Activated T-cell treated with anti-CD3 and anti-CD28 coated beads, Interleukin-2, amount 50 U/mL, for 24 hours (primary cell): ENCODE data around the gene LEUTX.
A peak's percentile ranks its signal among the peaks of the same experiment; 100 is the strongest.

ENCODE experiments used
- DNase-seq: peaks from one replicate; pipeline ENCODE4 v3.0.0-alpha.2; 2020
- H3K27ac Mint-ChIP-seq: 2 replicates; pipeline ENCODE4 v1.8.0; 2020; ENCODE audit warnings: mild to moderate bottlenecking, mixed read lengths
- H3K27me3 Mint-ChIP-seq: 2 replicates; pipeline ENCODE4 v1.8.0; 2020; ENCODE audit warnings: mixed read lengths
- H3K36me3 Mint-ChIP-seq: 2 replicates; pipeline ENCODE4 v1.8.0; 2020; ENCODE audit warnings: low read depth, mixed read lengths
- H3K4me1 Mint-ChIP-seq: 2 replicates; pipeline ENCODE4 v1.8.0; 2020; ENCODE audit warnings: low read depth, mixed read lengths
- H3K4me3 Mint-ChIP-seq: 2 replicates; pipeline ENCODE4 v1.8.0; 2020; ENCODE audit warnings: mild to moderate bottlenecking, moderate library complexity, mixed read lengths
- H3K9me3 Mint-ChIP-seq: 2 replicates; pipeline ENCODE4 v1.8.0; 2020; ENCODE audit warnings: mixed read lengths

Gene LEUTX

GRCh38 chr19:39778763-39779162, at the start of gene LEUTX:
Gene LEUTX (plus strand): TSS chr19:39778854. CDS start chr19:39778921, 67 bp downstream.
- H3K27ac Mint-ChIP-seq = no peak within 1 kb of the TSS
- no peaks in the 10 kb centered on the region for H3K36me3 Mint-ChIP-seq
- no peak within 1 kb of the TSS for H3K4me3 Mint-ChIP-seq
- H3K4me1 Mint-ChIP-seq = peaks cover 3% of the 10 kb centered on the region
- H3K9me3 Mint-ChIP-seq = no peaks in the 10 kb centered on the region
- no peak for DNase-seq
- peaks cover 20% of the 10 kb centered on the region for H3K27me3 Mint-ChIP-seq

GRCh38 chr19:39729594-39729993, 49.1 kb upstream of the LEUTX start:
- no peaks in the 10 kb centered on the region for H3K4me1 Mint-ChIP-seq
- DNase-seq = no peak
- H3K27me3 Mint-ChIP-seq = peaks cover 32% of the 10 kb centered on the region
- H3K36me3 Mint-ChIP-seq = no peaks in the 10 kb centered on the region
- no peaks in the 10 kb centered on the region for H3K9me3 Mint-ChIP-seq
- H3K4me3 Mint-ChIP-seq = no peak overlapping the region
- no peak overlapping the region for H3K27ac Mint-ChIP-seq

GRCh38 chr19:39731685-39732084, 47.0 kb upstream of the LEUTX start:
- H3K4me3 Mint-ChIP-seq = no peak overlapping the region
- H3K27ac Mint-ChIP-seq = no peak overlapping the region
- no peaks in the 10 kb centered on the region for H3K36me3 Mint-ChIP-seq
- H3K9me3 Mint-ChIP-seq = no peaks in the 10 kb centered on the region
- peaks cover 25% of the 10 kb centered on the region for H3K27me3 Mint-ChIP-seq
- no peak for DNase-seq
- H3K4me1 Mint-ChIP-seq = peaks cover 8% of the 10 kb centered on the region

- Mint-ChIP-seq H3K4me3 (no peak overlapping the region), H3K36me3 (no peaks in the 10 kb centered on the region), H3K27ac (no peak overlapping the region), H3K9me3 (no peaks in the 10 kb centered on the region), H3K4me1 (peaks cover 20% of the 10 kb centered on the region), H3K27me3 (peaks cover 20% of the 10 kb centered on the region)
- no peak for DNase-seq
Observed at GRCh38 chr19:39733841-39734240, 44.8 kb upstream of the LEUTX start.

- H3K4me3 Mint-ChIP-seq = no peak overlapping the region
- peaks cover 15% of the 10 kb centered on the region for H3K27me3 Mint-ChIP-seq
Observed at GRCh38 chr19:39735688-39736087, 43.0 kb upstream of the LEUTX start.

GRCh38 chr19:39736088-39736487, 42.6 kb upstream of the LEUTX start:
- no peak for DNase-seq
- no peak overlapping the region for H3K27ac Mint-ChIP-seq
- no peak overlapping the region for H3K4me3 Mint-ChIP-seq
- no peaks in the 10 kb centered on the region for H3K36me3 Mint-ChIP-seq
- peaks cover 31% of the 10 kb centered on the region for H3K4me1 Mint-ChIP-seq
- H3K27me3 Mint-ChIP-seq = peaks cover 13% of the 10 kb centered on the region
- H3K9me3 Mint-ChIP-seq = no peaks in the 10 kb centered on the region

More at GRCh38 chr19:39735688-39736087, 43.0 kb upstream of the LEUTX start:
- H3K9me3 Mint-ChIP-seq = no peaks in the 10 kb centered on the region
- H3K4me1 Mint-ChIP-seq = peaks cover 29% of the 10 kb centered on the region
- no peak overlapping the region for H3K27ac Mint-ChIP-seq
- no peaks in the 10 kb centered on the region for H3K36me3 Mint-ChIP-seq
- no peak for DNase-seq

GRCh38 chr19:39737351-39737750, 41.3 kb upstream of the LEUTX start:
- Mint-ChIP-seq H3K4me3 (no peak overlapping the region), H3K27ac (no peak overlapping the region), H3K4me1 (peaks cover 34% of the 10 kb centered on the region), H3K36me3 (no peaks in the 10 kb centered on the region), H3K27me3 (peaks cover 9% of the 10 kb centered on the region), H3K9me3 (no peaks in the 10 kb centered on the region)
- no peak for DNase-seq

GRCh38 chr19:39737891-39738290, 40.8 kb upstream of the LEUTX start, which contains the start of gene CLC:
Gene CLC (minus strand): TSS chr19:39738029. CDS start chr19:39737952, 77 bp downstream.
- peaks cover 11% of the 10 kb centered on the region for H3K27me3 Mint-ChIP-seq
- peaks cover 34% of the 10 kb centered on the region for H3K4me1 Mint-ChIP-seq
- no peak within 1 kb of the TSS for H3K27ac Mint-ChIP-seq
- DNase-seq = no peak
- H3K36me3 Mint-ChIP-seq = no peaks in the 10 kb centered on the region
- H3K9me3 Mint-ChIP-seq = no peaks in the 10 kb centered on the region
- no peak within 1 kb of the TSS for H3K4me3 Mint-ChIP-seq

GRCh38 chr19:39738814-39739213, 39.8 kb upstream of the LEUTX start:
- no peaks in the 10 kb centered on the region for H3K9me3 Mint-ChIP-seq
- H3K4me3 Mint-ChIP-seq = no peak overlapping the region
- H3K27ac Mint-ChIP-seq = no peak overlapping the region
- H3K36me3 Mint-ChIP-seq = no peaks in the 10 kb centered on the region
- peaks cover 34% of the 10 kb centered on the region for H3K4me1 Mint-ChIP-seq
- DNase-seq = no peak
- H3K27me3 Mint-ChIP-seq = peaks cover 19% of the 10 kb centered on the region

GRCh38 chr19:39740395-39740794, 38.3 kb upstream of the LEUTX start:
- no peaks in the 10 kb centered on the region for H3K36me3 Mint-ChIP-seq
- peaks cover 24% of the 10 kb centered on the region for H3K27me3 Mint-ChIP-seq
- H3K4me3 Mint-ChIP-seq = peak overlapping the region; percentile 4
- H3K4me1 Mint-ChIP-seq = peaks cover 34% of the 10 kb centered on the region
- peak overlapping the region; percentile 31 for H3K27ac Mint-ChIP-seq
- no peak for DNase-seq
- H3K9me3 Mint-ChIP-seq = no peaks in the 10 kb centered on the region

GRCh38 chr19:39745643-39746042, 33.0 kb upstream of the LEUTX start:
- no peak for DNase-seq
- Mint-ChIP-seq H3K4me3 (no peak overlapping the region), H3K27ac (no peak overlapping the region), H3K9me3 (no peaks in the 10 kb centered on the region), H3K36me3 (no peaks in the 10 kb centered on the region), H3K27me3 (peaks cover 30% of the 10 kb centered on the region), H3K4me1 (peaks cover 6% of the 10 kb centered on the region)

GRCh38 chr19:39746836-39747529, 31.7 kb upstream of the LEUTX start:
- Mint-ChIP-seq H3K36me3 (no peaks in the 10 kb centered on the region), H3K9me3 (no peaks in the 10 kb centered on the region), H3K4me1 (no peaks in the 10 kb centered on the region), H3K27ac (no peak overlapping the region), H3K4me3 (no peak overlapping the region), H3K27me3 (peaks cover 30% of the 10 kb centered on the region)
- no peak for DNase-seq

- no peak overlapping the region for H3K4me3 Mint-ChIP-seq
- no peak for DNase-seq
- no peak overlapping the region for H3K27ac Mint-ChIP-seq
- no peaks in the 10 kb centered on the region for H3K9me3 Mint-ChIP-seq
- peaks cover 19% of the 10 kb centered on the region for H3K27me3 Mint-ChIP-seq
- H3K4me1 Mint-ChIP-seq = peaks cover 2% of the 10 kb centered on the region
- no peaks in the 10 kb centered on the region for H3K36me3 Mint-ChIP-seq
Observed at GRCh38 chr19:39749981-39750380, 28.7 kb upstream of the LEUTX start.

GRCh38 chr19:39752390-39752789, 26.3 kb upstream of the LEUTX start:
- peaks cover 2% of the 10 kb centered on the region for H3K4me1 Mint-ChIP-seq
- H3K27ac Mint-ChIP-seq = no peak overlapping the region
- H3K27me3 Mint-ChIP-seq = peaks cover 21% of the 10 kb centered on the region
- no peaks in the 10 kb centered on the region for H3K9me3 Mint-ChIP-seq
- no peak for DNase-seq
- H3K36me3 Mint-ChIP-seq = no peaks in the 10 kb centered on the region
- no peak overlapping the region for H3K4me3 Mint-ChIP-seq

GRCh38 chr19:39752795-39753194, 25.9 kb upstream of the LEUTX start:
- Mint-ChIP-seq H3K9me3 (no peaks in the 10 kb centered on the region), H3K27ac (no peak overlapping the region), H3K4me3 (no peak overlapping the region), H3K27me3 (peaks cover 21% of the 10 kb centered on the region), H3K4me1 (peaks cover 2% of the 10 kb centered on the region), H3K36me3 (no peaks in the 10 kb centered on the region)
- DNase-seq = no peak
